ENCODE data around the gene EPS8.
"Not testable (repeated sequence)": the region's sequence is repeated elsewhere in the genome, so short reads cannot be mapped to it uniquely, and the experiment has no call there.

Gene EPS8

GRCh38 chr12:15749937-15750336 lies 39.3 kb downstream of the EPS8 start:
- no peak overlapping the region for H3K4me3 ChIP-seq (ENCODE audit: low read depth, low read length)
- TF ChIP-seq, protein P1, sequence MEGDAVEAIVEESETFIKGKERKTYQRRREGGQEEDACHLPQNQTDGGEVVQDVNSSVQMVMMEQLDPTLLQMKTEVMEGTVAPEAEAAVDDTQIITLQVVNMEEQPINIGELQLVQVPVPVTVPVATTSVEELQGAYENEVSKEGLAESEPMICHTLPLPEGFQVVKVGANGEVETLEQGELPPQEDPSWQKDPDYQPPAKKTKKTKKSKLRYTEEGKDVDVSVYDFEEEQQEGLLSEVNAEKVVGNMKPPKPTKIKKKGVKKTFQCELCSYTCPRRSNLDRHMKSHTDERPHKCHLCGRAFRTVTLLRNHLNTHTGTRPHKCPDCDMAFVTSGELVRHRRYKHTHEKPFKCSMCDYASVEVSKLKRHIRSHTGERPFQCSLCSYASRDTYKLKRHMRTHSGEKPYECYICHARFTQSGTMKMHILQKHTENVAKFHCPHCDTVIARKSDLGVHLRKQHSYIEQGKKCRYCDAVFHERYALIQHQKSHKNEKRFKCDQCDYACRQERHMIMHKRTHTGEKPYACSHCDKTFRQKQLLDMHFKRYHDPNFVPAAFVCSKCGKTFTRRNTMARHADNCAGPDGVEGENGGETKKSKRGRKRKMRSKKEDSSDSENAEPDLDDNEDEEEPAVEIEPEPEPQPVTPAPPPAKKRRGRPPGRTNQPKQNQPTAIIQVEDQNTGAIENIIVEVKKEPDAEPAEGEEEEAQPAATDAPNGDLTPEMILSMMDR (IDR thresholded peaks at IDR 0.05; ENCODE audit: borderline replicate concordance, insufficient read depth, low read depth, low read length) = no peak

- H3K4me3 ChIP-seq (ENCODE audit: low read depth, low read length) = not testable (repeated sequence)
Observed at GRCh38 chr12:15741870-15742269, 47.3 kb downstream of the EPS8 start.

DNA sequence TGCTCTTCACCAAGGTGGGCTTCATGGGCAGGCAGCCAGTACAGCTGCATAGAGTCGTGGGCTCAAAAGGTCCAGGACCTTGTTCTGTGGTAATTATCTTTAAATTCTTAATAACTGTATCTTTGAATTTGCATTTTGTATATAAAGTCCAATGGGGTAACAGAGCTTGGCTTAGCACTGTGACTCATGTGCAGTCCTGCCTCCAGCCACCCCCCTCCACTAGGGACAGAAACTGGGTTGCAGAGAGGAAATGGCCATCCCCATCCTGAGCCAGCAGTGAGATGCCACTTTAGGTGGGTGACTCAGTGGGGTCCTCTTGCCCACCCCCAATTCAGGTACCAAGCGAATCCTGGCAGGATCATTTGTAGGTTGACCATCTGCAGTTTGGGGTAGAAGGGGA lies 48.1 kb downstream of the EPS8 start:
- TF ChIP-seq, protein P1 (IDR thresholded peaks at IDR 0.05; ENCODE audit: borderline replicate concordance, insufficient read depth, low read depth, low read length) = no peak
- H3K4me3 ChIP-seq (ENCODE audit: low read depth, low read length) = no peak overlapping the region

DNA sequence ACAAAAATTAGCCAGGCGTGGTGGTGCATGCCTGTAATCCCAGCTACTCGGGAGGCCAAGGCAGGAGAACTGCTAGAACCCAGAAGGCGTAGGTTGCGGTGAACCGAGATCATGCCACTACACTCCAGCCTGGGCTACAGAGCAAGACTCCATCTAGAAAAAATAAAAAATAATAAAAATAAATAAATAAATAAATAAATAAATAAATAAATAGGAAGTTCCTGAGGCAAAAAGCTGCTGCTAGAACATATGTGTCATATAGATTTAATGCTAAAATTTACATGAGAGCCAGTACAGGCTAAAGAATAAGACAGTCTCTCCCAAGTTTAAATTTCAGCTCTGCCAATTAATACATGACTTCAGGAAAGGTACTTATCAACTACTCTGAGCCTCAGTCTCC lies 48.8 kb downstream of the EPS8 start:
- H3K4me3 ChIP-seq (ENCODE audit: low read depth, low read length) = not testable (repeated sequence)

DNA sequence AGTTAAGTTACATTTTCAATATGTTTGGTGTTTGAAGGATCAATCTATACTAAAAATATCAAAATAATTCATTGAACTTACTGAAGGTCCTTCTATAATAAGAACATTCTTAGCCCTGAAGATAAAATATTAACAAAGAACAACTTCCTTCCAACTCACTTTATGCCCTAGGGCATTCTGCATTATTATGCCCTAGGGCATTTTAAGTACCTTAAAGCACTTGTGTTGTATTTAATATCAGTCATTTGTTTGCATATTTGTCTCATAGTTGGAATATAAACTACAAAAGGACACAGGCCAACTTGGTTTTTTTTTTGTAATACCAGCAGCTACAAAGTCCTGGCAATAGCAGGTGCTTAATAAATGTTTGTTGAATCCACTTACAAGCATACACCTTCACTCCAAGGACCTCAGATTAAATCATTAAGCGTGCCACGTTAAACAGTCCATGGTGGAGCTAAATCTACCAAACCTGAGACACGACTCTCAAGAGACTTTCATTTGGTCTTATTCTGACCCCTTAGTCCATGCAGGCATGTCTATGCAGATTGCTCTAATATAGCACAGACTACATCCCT lies 50.7 kb downstream of the EPS8 start:
- TF ChIP-seq, protein P1 (IDR thresholded peaks at IDR 0.05; ENCODE audit: borderline replicate concordance, insufficient read depth, low read depth, low read length) = no peak
- H3K4me3 ChIP-seq (ENCODE audit: low read depth, low read length) = no peak overlapping the region

- TF ChIP-seq, protein P1 (IDR thresholded peaks at IDR 0.05; ENCODE audit: borderline replicate concordance, insufficient read depth, low read depth, low read length) = no peak
- H3K4me3 ChIP-seq (ENCODE audit: low read depth, low read length) = no peak overlapping the region
Observed at GRCh38 chr12:15735837-15736615, 53.2 kb downstream of the EPS8 start.

DNA sequence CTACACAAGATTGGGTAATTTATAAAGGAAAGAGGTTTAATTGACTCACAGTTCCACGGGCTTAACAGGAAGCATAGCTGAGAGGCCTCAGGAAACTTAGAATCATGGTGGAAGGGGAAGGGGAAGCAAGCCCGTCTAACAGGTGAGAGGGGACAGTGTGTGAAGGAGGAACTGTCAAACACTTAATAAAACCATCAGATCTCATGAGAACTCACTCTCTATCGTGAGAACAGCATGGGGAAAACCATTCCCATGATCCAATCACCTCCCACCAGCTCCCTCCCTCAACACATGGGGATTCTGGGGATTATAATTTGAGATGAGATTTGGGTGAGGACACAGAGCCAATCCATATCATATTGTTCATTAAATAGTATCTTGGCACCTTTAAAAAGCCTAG lies 56.1 kb downstream of the EPS8 start:
- TF ChIP-seq, protein P1 (IDR thresholded peaks at IDR 0.05; ENCODE audit: borderline replicate concordance, insufficient read depth, low read depth, low read length) = no peak
- H3K4me3 ChIP-seq (ENCODE audit: low read depth, low read length) = no peak overlapping the region

DNA sequence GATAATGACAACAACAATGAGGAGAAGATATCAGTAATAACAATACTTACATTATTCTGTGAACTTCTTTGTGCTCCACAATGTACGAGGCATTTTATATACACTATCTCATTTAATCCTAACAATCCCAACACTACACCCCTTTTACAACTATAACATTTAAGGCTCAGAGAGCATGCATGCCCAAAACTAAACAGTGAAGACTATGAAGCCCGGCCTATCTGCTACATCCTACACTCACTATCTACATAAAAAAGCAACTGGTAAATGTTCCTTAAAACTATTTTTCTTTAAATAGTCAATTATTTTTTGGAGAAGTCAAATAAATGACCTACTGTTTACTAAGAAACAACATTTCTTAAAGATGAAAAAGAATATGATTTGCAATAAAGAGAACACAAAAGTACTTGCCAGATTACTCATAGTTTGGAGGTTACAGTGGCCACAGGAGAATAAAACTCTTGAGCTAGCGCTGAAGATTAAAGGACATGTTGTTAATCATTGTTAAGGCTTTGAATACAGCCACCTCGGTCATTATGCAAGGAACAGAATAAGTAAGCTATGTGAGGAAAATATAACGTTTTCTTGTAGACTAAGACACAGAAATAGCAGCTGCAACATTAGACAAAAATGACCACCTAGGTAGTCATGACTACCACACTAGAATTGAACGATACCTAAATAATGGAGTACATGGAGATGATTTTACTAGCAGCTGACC lies 56.7 kb downstream of the EPS8 start:
- TF ChIP-seq, protein P1 (IDR thresholded peaks at IDR 0.05; ENCODE audit: borderline replicate concordance, insufficient read depth, low read depth, low read length) = no peak
- H3K4me3 ChIP-seq (ENCODE audit: low read depth, low read length) = no peak overlapping the region

All from GM12875 (cell line).